ENCODE data around the gene NKIRAS1.
"Not testable (repeated sequence)": the region's sequence is repeated elsewhere in the genome, so short reads cannot be mapped to it uniquely, and the experiment has no call there.

The NKIRAS1 gene

GRCh38 chr3:23885210-23885609 lies 31.6 kb downstream of the NKIRAS1 start:
- no peak overlapping the region for H3K27ac ChIP-seq
- no peak for TF ChIP-seq CTCF (IDR thresholded peaks at IDR 0.05)
- TF ChIP-seq ZFX (IDR thresholded peaks at IDR 0.05; ENCODE audit: borderline replicate concordance) = no peak

- no peak for TF ChIP-seq ZFX (IDR thresholded peaks at IDR 0.05; ENCODE audit: borderline replicate concordance)
- no peak for TF ChIP-seq CTCF (IDR thresholded peaks at IDR 0.05)
- H3K27ac ChIP-seq = no peak overlapping the region
Measured at GRCh38 chr3:23884481-23884880, 32.3 kb downstream of the NKIRAS1 start.

- no peak for TF ChIP-seq ZFX (IDR thresholded peaks at IDR 0.05; ENCODE audit: borderline replicate concordance)
- TF ChIP-seq CTCF (IDR thresholded peaks at IDR 0.05) = no peak
Measured at GRCh38 chr3:23882487-23882918, 34.3 kb downstream of the NKIRAS1 start.

GRCh38 chr3:23881993-23882392 lies 34.8 kb downstream of the NKIRAS1 start:
- H3K27ac ChIP-seq = not testable (repeated sequence)

More at GRCh38 chr3:23882487-23882918, 34.3 kb downstream of the NKIRAS1 start:
- no peak overlapping the region for H3K27ac ChIP-seq

- no peak overlapping the region for H3K27ac ChIP-seq
- TF ChIP-seq ZFX (IDR thresholded peaks at IDR 0.05; ENCODE audit: borderline replicate concordance) (no peak), CTCF (IDR thresholded peaks at IDR 0.05) (no peak)
Measured at GRCh38 chr3:23880703-23881339, 36.0 kb downstream of the NKIRAS1 start.

GRCh38 chr3:23879485-23879884 lies 37.3 kb downstream of the NKIRAS1 start:
- TF ChIP-seq CTCF (IDR thresholded peaks at IDR 0.05) (no peak), ZFX (IDR thresholded peaks at IDR 0.05; ENCODE audit: borderline replicate concordance) (no peak)
- H3K27ac ChIP-seq = no peak overlapping the region

- no peak overlapping the region for H3K27ac ChIP-seq
- no peak for TF ChIP-seq CTCF (IDR thresholded peaks at IDR 0.05)
- TF ChIP-seq ZFX (IDR thresholded peaks at IDR 0.05; ENCODE audit: borderline replicate concordance) = no peak
Measured at GRCh38 chr3:23877329-23877980, 39.3 kb downstream of the NKIRAS1 start.

All from 22Rv1 (cell line).